Right lobe of liver (tissue), 4 donors: ENCODE results near the gene STARD8.

Experiments used
- CTCF ChIP-seq, 4 donors: fragments of 200-600 bp in 3 of 4; fragments of 450-650 bp in 1 of 4; IDR thresholded peaks; one replicate each; pipeline versions ENCODE4 v1.5.1 to v1.8.0; 2016 to 2022; ENCODE audit warnings: antibody characterized with exemption in 4 of 4, mild to moderate bottlenecking in 2 of 4
- POLR2A ChIP-seq: fragments of 450-650 bp; IDR thresholded peaks from one replicate; pipeline ENCODE4 v1.6.1; 2017; ENCODE audit warnings: antibody characterized with exemption, mild to moderate bottlenecking
- donor health status: DM: no; HTN: no; CAD: no.
- donor health status: DM: no; HTN: no; CAD: no.
- donor health status: DM: no; HTN: yes; CAD: no.

- TF ChIP-seq CTCF (IDR thresholded peaks at IDR 0.05) (no peak), POLR2A (no peak)
These were observed 64.4 kb downstream of the STARD8 start for GRCh38 chrX:68711845-68712244.
